Heart left ventricle (tissue), 16 donors: ENCODE measurements around the gene MACF1. TPM values are rescaled to one million over a fixed set of nuclear protein-coding genes. Genes with fewer than 3 reads are reported as not detected.

Source experiments
- ATAC-seq, 4 donors: fragments of 200-7000 bp; cut with Tn5 transposase; one replicate each; pipeline ENCODE4 v1.9.1; 2020 to 2022; ENCODE audit warnings: moderate library complexity in 4 of 4, mild to moderate bottlenecking in 3 of 4, moderate number of reproducible peaks in 1 of 4
- DNase-seq, 5 donors: peaks; one replicate each; pipeline ENCODE4 v3.0.0-alpha.2; 2020
- H3K27ac ChIP-seq, 12 donors: fragments of 200-600 bp; sonication (generic) in 4 of 12; one replicate each; pipeline versions ENCODE4 v1.5.0 to v1.8.0; 2016 to 2022; ENCODE audit warnings: mild to moderate bottlenecking in 2 of 12
- H3K27me3 ChIP-seq, 9 donors: fragments of 200-600 bp; sonication (generic) in 2 of 9; one replicate each; pipeline versions ENCODE4 v1.5.1 to v1.8.0; 2016 to 2022; ENCODE audit warnings: mild to moderate bottlenecking in 3 of 9
- H3K36me3 ChIP-seq, 9 donors: fragments of 200-600 bp; sonication (generic) in 2 of 9; one replicate each; pipeline versions ENCODE4 v1.5.0 to v1.8.0; 2018 to 2022; ENCODE audit warnings: mild to moderate bottlenecking in 2 of 9
- H3K4me1 ChIP-seq, 12 donors: fragments of 200-600 bp; sonication (generic) in 4 of 12; one replicate each; pipeline versions ENCODE4 v1.5.0 to v1.8.0; 2016 to 2022; ENCODE audit warnings: mild to moderate bottlenecking in 3 of 12
- H3K4me3 ChIP-seq, 12 donors: fragments of 200-600 bp; sonication (generic) in 4 of 12; one replicate each; pipeline versions ENCODE4 v1.5.0 to v1.8.0; 2017 to 2022; ENCODE audit warnings: mild to moderate bottlenecking in 9 of 12, moderate library complexity in 4 of 12
- H3K9me3 ChIP-seq, 12 donors: fragments of 200-600 bp; sonication (generic) in 4 of 12; one replicate each; pipeline versions ENCODE4 v1.5.0 to v1.8.0; 2016 to 2022; ENCODE audit warnings: mild to moderate bottlenecking in 1 of 12
- CTCF ChIP-seq, 12 donors: fragments of 200-600 bp; sonication (generic) in 4 of 12; IDR thresholded peaks; one replicate each; pipeline versions ENCODE4 v1.5.0 to v1.8.0; 2018 to 2022; ENCODE audit warnings: antibody characterized with exemption in 12 of 12, mild to moderate bottlenecking in 5 of 12
- POLR2A ChIP-seq, 2 donors: fragments of 450-650 bp; IDR thresholded peaks; one replicate each; pipeline ENCODE4 v1.6.1; 2017; ENCODE audit warnings: antibody characterized with exemption in 2 of 2, mild to moderate bottlenecking in 2 of 2, moderate library complexity in 2 of 2
- WGBS, 4 donors: extraction: QIAGEN DNeasy Blood & Tissue Kit in 2 of 4; methylation state at CpG; one replicate each; pipeline versions ENCODE4 v1.1.5 to v1.1.7; 2013 to 2018; 5-methylcytosine and 5-hydroxymethylcytosine counted together
- intact Hi-C, 10 donors: fragments of 100-400 bp; cut with DNase I; formaldehyde crosslinking; loops; one replicate each; pipeline versions ENCODE4 v1.11.1 to v1.14.2; 2022
- polyA plus RNA-seq, 2 donors: library from polyadenylated mRNA; stranded (reverse); fragments of 200-250 nt; gene quantifications; one replicate each; pipeline ENCODE4 v1.2.3, GENCODE V29; 2013
- total RNA-seq, 9 donors: library from RNA; depleted of rRNA in 2 of 9; stranded (reverse); fragments of >200 nt in 2 of 9; fragmentation: NEBNext Ultra II Directional in 3 of 9; extraction: Animal tissue kit (Norgen Biotek cat#: 25700) in 3 of 9; gene quantifications; one replicate each; pipeline versions ENCODE4 v1.1.0 to v1.2.4, GENCODE V29; 2016 to 2023
- donor health status: ischemic (EF 13 %, LVEDD 7.1; RV severe dilation, severe dysfunction).
- donor health status: healthy with polysubstance abuse.
- donor health status: DM: no; HTN: yes; CAD: no.
- donor health status: DM: no; HTN: no; CAD: no.
- donor health status: ischemic (EF 25% LVEDD 6.9; RV normal size, moderate dysfunction).
- donor health status: ischemic (EF 25% LVEDD 5.7; RV mildly dilated, moderate dysfunction).
- donor health status: healthy.
- donor health status: DM: yes; HTN: yes; CAD: no.
- donor health status: ischemic (EF 35%, LVEDD 5.7; RV mildly dilated, moderate dysfunction).
- donor health status: nonischemic (EF 11% LVEDD 7.7; RV severe dilation, severe dysfunction).
- donor health status: DM: yes; HTN: yes; CAD: no.
- donor health status: PGD.
- donor health status: ischemic (EF 29% LVEDD 5.4; RV normal size, mild dysfunction).
- donor health status: nonischemic (EF 23%, LVEDD 6.1; RV moderate dilation, normal function).

The MACF1 gene
- total and polyA plus RNA-seq, 11 donors, result 102 to 436 (median 251) TPM

GRCh38 chr1:39331647-39332046 is 127.2 kb downstream of the MACF1 start:
- Histone ChIP-seq H3K4me3 (no peak overlapping the region), H3K4me1 (peaks cover 0 to 21% (median 0%) of the 10 kb centered on the region in 12 donors), H3K36me3 (peaks cover 2 to 100% (median 98%) of the 10 kb centered on the region in 9 donors), H3K27ac (no peak overlapping the region), H3K27me3 (no peaks in the 10 kb centered on the region), H3K9me3 (no peaks in the 10 kb centered on the region)
- no peak for TF ChIP-seq CTCF (IDR thresholded peaks at IDR 0.05)
- ATAC-seq (no peak), DNase-seq (no peak)
- intact Hi-C loops, result loop anchor here in 1 of 10 donors (10.0 kb wide), 1 partner anchor 203 kb away; no protein-coding TSS in a partner anchor
- 79 to 85% (median 81%) methylated on average over 5 of the region's 5 CpGs for WGBS, 4 donors

- intact Hi-C loops, result loop anchor here in 1 of 10 donors (10.0 kb wide), 1 partner anchor 203 kb away; no protein-coding TSS in a partner anchor
- DNase-seq (no peak), ATAC-seq (no peak)
- Histone ChIP-seq H3K4me1 (peaks cover 0 to 21% (median 0%) of the 10 kb centered on the region in 12 donors), H3K27me3 (no peaks in the 10 kb centered on the region), H3K27ac (no peak overlapping the region), H3K9me3 (no peaks in the 10 kb centered on the region), H3K4me3 (no peak overlapping the region), H3K36me3 (peaks cover 2 to 100% (median 98%) of the 10 kb centered on the region in 9 donors)
- TF ChIP-seq CTCF (IDR thresholded peaks at IDR 0.05) (no peak), POLR2A (IDR thresholded peaks at IDR 0.05) (no peak)
- 79 to 92% (median 86%) methylated on average over 2 of the region's 2 CpGs for WGBS, 4 donors
Observed at GRCh38 chr1:39332291-39332690, 127.8 kb downstream of the MACF1 start.

GRCh38 chr1:39332828-39333227 is 128.3 kb downstream of the MACF1 start:
- DNase-seq (no peak), ATAC-seq (no peak)
- Histone ChIP-seq H3K36me3 (peaks cover 2 to 100% (median 98%) of the 10 kb centered on the region in 9 donors), H3K4me1 (peaks cover 0 to 19% (median 0%) of the 10 kb centered on the region in 12 donors), H3K9me3 (no peaks in the 10 kb centered on the region), H3K27ac (no peak overlapping the region), H3K27me3 (no peaks in the 10 kb centered on the region), H3K4me3 (no peak overlapping the region)
- TF ChIP-seq CTCF (IDR thresholded peaks at IDR 0.05) (no peak), POLR2A (IDR thresholded peaks at IDR 0.05) (no peak)
- intact Hi-C loops, result loop anchor here in 1 of 10 donors (10.0 kb wide), 1 partner anchor 202 kb away; no protein-coding TSS in a partner anchor
- WGBS, 4 donors, result 87 to 91% (median 88%) methylated on average over 2 of the region's 2 CpGs

GRCh38 chr1:39333296-39333695 is 128.8 kb downstream of the MACF1 start:
- intact Hi-C loops, result loop anchor here in 1 of 10 donors (10.0 kb wide), 1 partner anchor 202 kb away; no protein-coding TSS in a partner anchor
- Histone ChIP-seq H3K4me1 (peaks cover 0 to 18% (median 0%) of the 10 kb centered on the region in 12 donors), H3K36me3 (peaks cover 2 to 100% (median 98%) of the 10 kb centered on the region in 9 donors), H3K9me3 (no peaks in the 10 kb centered on the region), H3K27me3 (no peaks in the 10 kb centered on the region), H3K27ac (no peak overlapping the region), H3K4me3 (no peak overlapping the region)
- DNase-seq (peak in 1 of 5 donors; percentile 23), ATAC-seq (no peak)
- WGBS, 4 donors, result 65 to 78% (median 76%) methylated on average over 4 of the region's 4 CpGs
- TF ChIP-seq POLR2A (IDR thresholded peaks at IDR 0.05), result no peak
- no peak for TF ChIP-seq CTCF (IDR thresholded peaks at IDR 0.05)
